Keratinocyte (primary cell): ENCODE data around the gene RNF207. TPM values are rescaled to one million over a fixed set of nuclear protein-coding genes. Genes with fewer than 3 reads are reported as not detected.

Experiments used
- DNase-seq: peaks from one replicate; pipeline ENCODE4 v3.0.0-alpha.2; 2011; ENCODE audit warnings: low read depth, missing footprints, low spot score
- FAIRE-seq: peaks from 2 replicates; lab custom pipeline; 2011; peaks lifted over from hg19 to GRCh38; lab: Jason Lieb, UNC
- H2AFZ ChIP-seq: 2 replicates; pipeline ENCODE4 v1.6.0; 2012; ENCODE audit warnings: low read length, control low read depth, inconsistent platforms; ENCODE audit not compliant: control insufficient read depth
- H3K27ac ChIP-seq: 2 replicates; pipeline ENCODE4 v1.5.1; 2011; ENCODE audit warnings: low read length; ENCODE audit not compliant: control insufficient read depth, insufficient read depth
- H3K27me3 ChIP-seq: 3 replicates; pipeline ENCODE4 v1.6.0; 2011; ENCODE audit warnings: low read length; ENCODE audit not compliant: control insufficient read depth, insufficient read depth; ENCODE audit errors: extremely low read depth
- H3K36me3 ChIP-seq, 2 experiments: 2 replicates in 1 of 2; 3 replicates in 1 of 2; pipeline ENCODE4 v1.5.1; 2011; ENCODE audit warnings: low read length in 2 of 2, mild to moderate bottlenecking in 1 of 2; ENCODE audit not compliant: control insufficient read depth in 2 of 2, insufficient read depth in 2 of 2; ENCODE audit errors: extremely low read depth in 1 of 2
- H3K4me1 ChIP-seq: 3 replicates; pipeline ENCODE4 v1.5.1; 2011; ENCODE audit warnings: low read length; ENCODE audit not compliant: control insufficient read depth, insufficient read depth; ENCODE audit errors: extremely low read depth
- H3K4me2 ChIP-seq: 3 replicates; pipeline ENCODE4 v1.6.0; 2011; ENCODE audit warnings: low read depth, low read length; ENCODE audit not compliant: control insufficient read depth, insufficient read depth; ENCODE audit errors: extremely low read depth
- H3K4me3 ChIP-seq, 3 experiments: fragments of 200-600 bp in 1 of 3; sonication (generic) in 1 of 3; 2 replicates in 2 of 3; 3 replicates in 1 of 3; pipeline ENCODE4 v1.5.1; 2011 to 2016; ENCODE audit warnings: low read length in 3 of 3, mild to moderate bottlenecking in 3 of 3, control low read depth in 2 of 3, inconsistent platforms in 1 of 3, low read depth in 1 of 3, mixed read lengths in 1 of 3, mixed run types in 1 of 3, moderate library complexity in 1 of 3; ENCODE audit not compliant: control insufficient read depth in 2 of 3, insufficient read depth in 2 of 3; ENCODE audit errors: extremely low read depth in 1 of 3
- H3K79me2 ChIP-seq: 2 replicates; pipeline ENCODE4 v1.6.0; 2012; ENCODE audit warnings: low read length; ENCODE audit not compliant: control insufficient read depth, insufficient read depth
- H3K9ac ChIP-seq: 3 replicates; pipeline ENCODE4 v1.6.0; 2011; ENCODE audit warnings: low read length; ENCODE audit not compliant: control insufficient read depth, insufficient read depth; ENCODE audit errors: extremely low read depth
- H3K9me1 ChIP-seq: 3 replicates; pipeline ENCODE4 v1.6.0; 2011; ENCODE audit warnings: low read length; ENCODE audit not compliant: control insufficient read depth, insufficient read depth; ENCODE audit errors: extremely low read depth
- H3K9me3 ChIP-seq: 2 replicates; pipeline ENCODE4 v1.5.1; 2012; ENCODE audit warnings: low read depth, low read length; ENCODE audit not compliant: control insufficient read depth
- H4K20me1 ChIP-seq: 3 replicates; pipeline ENCODE4 v1.6.0; 2011; ENCODE audit warnings: low read length; ENCODE audit not compliant: control insufficient read depth, insufficient read depth; ENCODE audit errors: extremely low read depth
- CTCF ChIP-seq, 3 experiments: IDR thresholded peaks in 1 of 3; conservative IDR thresholded peaks in 1 of 3; optimal IDR thresholded peaks in 1 of 3; 2 replicates in 2 of 3; 3 replicates in 1 of 3; pipeline versions ENCODE3 to v1.5.1; 2011; ENCODE audit warnings: low read length in 3 of 3, mild to moderate bottlenecking in 3 of 3, moderate library complexity in 2 of 3, control low read depth in 1 of 3, inconsistent platforms in 1 of 3; ENCODE audit not compliant: insufficient read depth in 2 of 3; ENCODE audit errors: extremely low read depth in 1 of 3
- EZH2 ChIP-seq: IDR thresholded peaks from one replicate; pipeline ENCODE4 v1.6.1; 2012; ENCODE audit warnings: inconsistent platforms, mild to moderate bottlenecking, low read length, moderate library complexity
- dilution Hi-C: fragments of 300-500 bp; cut with MboI; formaldehyde crosslinking; loops from one replicate; pipeline ENCODE4 v1.7.0; 2020; ENCODE audit warnings: low sequenced_read_pairs; ENCODE audit not compliant: extremely low pct_ligation_motif_present
- polyA plus RNA-seq, 5 experiments: library from polyadenylated mRNA; depleted of rRNA in 3 of 5; stranded (reverse) in 3 of 5; stranded (forward) in 1 of 5; unstranded in 1 of 5; fragments of >200 nt; gene quantifications; 1 replicate in 1 of 5; 2 replicates in 3 of 5; 3 replicates in 1 of 5; pipeline versions ENCODE4 v1.2.1 to v1.2.3, GENCODE V29; 2011 to 2012; ENCODE audit warnings: missing spikeins in 2 of 5, low read depth in 1 of 5, low replicate concordance in 1 of 5

The RNF207 gene
- polyA plus RNA-seq, 1 donor (not counting 4 experiments of a cell fraction or from before 2014, with no cell fraction given), result 6.1 TPM

DNA sequence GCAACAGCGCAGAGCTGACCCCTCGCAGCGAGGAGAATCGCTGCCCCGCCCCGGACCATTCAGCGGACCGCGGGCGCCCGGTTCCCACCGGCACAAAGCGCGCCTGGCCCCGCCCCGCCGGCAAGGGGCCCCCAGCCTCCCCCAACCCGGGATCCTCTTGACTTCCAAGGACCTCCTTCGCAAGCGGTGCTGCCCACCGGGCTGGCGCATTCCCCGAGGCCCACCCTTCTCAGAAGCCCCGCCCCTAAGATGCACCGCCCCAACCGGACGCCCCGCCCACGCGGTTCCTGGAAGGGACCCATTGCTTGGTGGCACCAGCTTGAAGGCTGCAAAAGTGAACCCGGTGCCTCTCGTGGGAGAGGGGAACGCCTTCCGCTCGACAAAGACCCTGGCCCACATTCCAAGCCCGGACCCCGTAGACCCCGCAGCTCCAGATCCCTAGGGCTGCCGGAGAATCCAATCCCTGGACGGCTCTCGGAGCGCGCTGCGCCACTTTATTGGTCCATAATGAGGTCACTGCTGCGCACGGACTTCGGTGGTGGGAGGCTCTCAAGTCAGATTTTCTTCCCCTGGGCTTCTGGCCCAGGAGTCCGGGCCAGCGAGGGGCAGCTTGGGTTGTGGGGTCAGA, 40.1 kb downstream of the RNF207 start:
- Histone ChIP-seq H2AFZ (no peak overlapping the region), H3K9me1 (no peaks in the 10 kb centered on the region), H3K4me3 (peak overlapping the region; percentile 14 to 49 (median 26)), H4K20me1 (peaks cover 9% of the 10 kb centered on the region), H3K9ac (no peak overlapping the region), H3K9me3 (no peaks in the 10 kb centered on the region), H3K79me2 (no peaks in the 10 kb centered on the region), H3K27ac (no peak overlapping the region), H3K4me1 (peaks cover 9% of the 10 kb centered on the region), H3K27me3 (peaks cover 52% of the 10 kb centered on the region), H3K36me3 (no peaks in the 10 kb centered on the region), H3K4me2 (peak overlapping the region; percentile 53)
- FAIRE-seq (no peak), DNase-seq (no peak)
- dilution Hi-C loops, result no loop called here
- TF ChIP-seq CTCF (optimal IDR thresholded peaks at IDR 0.05 in 1 of 3, IDR thresholded peaks at IDR 0.05 in 1 of 3, conservative IDR thresholded peaks at IDR 0.05 in 1 of 3; ENCODE audit: extremely low read depth in 1 of 3, insufficient read depth in 2 of 3, low read length in 3 of 3), result no peak
- peak; percentile 36 for TF ChIP-seq EZH2

- H3K4me3 ChIP-seq, result peak overlapping the region in 1 of 3 experiments; percentile 26
Measured at GRCh38 chr1:6246497-6247467, 40.9 kb downstream of the RNF207 start.

More at GRCh38 chr1:6246497-6247467, 40.9 kb downstream of the RNF207 start:
- Histone ChIP-seq H3K9me3 (no peaks in the 10 kb centered on the region), H3K27ac (no peak overlapping the region), H3K27me3 (peaks cover 44% of the 10 kb centered on the region), H3K9ac (no peak overlapping the region), H2AFZ (no peak overlapping the region), H3K4me2 (peak overlapping the region; percentile 53), H3K36me3 (no peaks in the 10 kb centered on the region), H3K4me1 (peaks cover 9% of the 10 kb centered on the region), H3K9me1 (no peaks in the 10 kb centered on the region), H3K79me2 (no peaks in the 10 kb centered on the region), H4K20me1 (peaks cover 9% of the 10 kb centered on the region)
- FAIRE-seq, result no peak
- dilution Hi-C loops, result no loop called here
- peak; percentile 45 for DNase-seq
- TF ChIP-seq EZH2, result peak; percentile 29
- peak; percentile 63 to 95 (median 93) for TF ChIP-seq CTCF (optimal IDR thresholded peaks at IDR 0.05 in 1 of 3, IDR thresholded peaks at IDR 0.05 in 1 of 3, conservative IDR thresholded peaks at IDR 0.05 in 1 of 3; ENCODE audit: extremely low read depth in 1 of 3, insufficient read depth in 2 of 3, low read length in 3 of 3)
